T-cell (primary cell): Measurements from ENCODE around the gene CASP10. TPM values are rescaled to one million over a fixed set of nuclear protein-coding genes. Genes with fewer than 3 reads are reported as not detected.

Experiments
- total RNA-seq, 35 experiments: library from RNA in 6 of 35; stranded (reverse) in 6 of 35; fragments of 120-200 nt in 1 of 35; gene quantifications; one replicate each; pipeline versions ENCODE4 v1.2.1 to v1.2.4 and lab custom pipeline; 2013 to 2026

CASP10 gene
- total RNA-seq, 5 donors from 2014 or later (not counting 1 experiment from before 2014, with no cell fraction given): 23.3 to 46.4 (median 29.2) TPM

Other genes with a start within 250 kb of the CASP10 start
- gene ORC2, start 219.5 kb upstream of the CASP10 start, total RNA-seq: 10 to 100 TPM; 29.9 to 52.4 (median 50.6) TPM
- gene HYCC2, start 111.5 kb upstream of the CASP10 start, total RNA-seq: 10 to 100 TPM; 29.5 to 44.6 (median 36.0) TPM
- gene NDUFB3, start 111.1 kb upstream of the CASP10 start, total RNA-seq: 10 to 100 TPM; 31.4 to 43.7 (median 38.8) TPM
- gene CFLAR, start 67.0 kb upstream of the CASP10 start, total RNA-seq: 100 to 1,000 TPM; 188 to 217 (median 208) TPM
- gene CASP8, start 77.4 kb downstream of the CASP10 start, total RNA-seq: 100 to 1,000 TPM; 116 to 306 (median 255) TPM
- 1 to 10 TPM; 5.3 to 8.4 (median 6.5) TPM for gene FLACC1, start 174.2 kb downstream of the CASP10 start, total RNA-seq